Activated gamma-delta T cell treated with Interleukin-2 at 50 U/mL for 16 hours (primary cell): ENCODE measurements around the gene KCNIP4.

ENCODE experiments used
- DNase-seq: peaks from one replicate; pipeline ENCODE4 v3.0.0-alpha.2; 2020

Gene KCNIP4

DNA sequence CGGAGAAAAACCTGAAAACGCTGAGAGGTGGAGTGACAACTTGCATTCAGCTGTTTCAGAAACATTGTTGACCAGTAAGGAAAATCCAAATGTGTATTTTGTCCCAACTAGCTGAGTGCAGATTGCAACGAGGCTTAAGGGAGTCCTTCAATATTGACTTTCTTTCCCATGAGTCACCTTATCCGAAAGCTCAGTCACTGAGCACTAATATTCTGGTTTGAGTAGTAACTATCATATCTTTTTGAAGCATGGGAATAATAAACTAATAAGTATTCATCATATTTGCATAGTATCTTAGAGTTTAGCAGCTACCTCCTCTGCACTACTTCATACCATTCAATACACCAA, 644.1 kb downstream of the KCNIP4 start:
- DNase-seq: no peak

DNA sequence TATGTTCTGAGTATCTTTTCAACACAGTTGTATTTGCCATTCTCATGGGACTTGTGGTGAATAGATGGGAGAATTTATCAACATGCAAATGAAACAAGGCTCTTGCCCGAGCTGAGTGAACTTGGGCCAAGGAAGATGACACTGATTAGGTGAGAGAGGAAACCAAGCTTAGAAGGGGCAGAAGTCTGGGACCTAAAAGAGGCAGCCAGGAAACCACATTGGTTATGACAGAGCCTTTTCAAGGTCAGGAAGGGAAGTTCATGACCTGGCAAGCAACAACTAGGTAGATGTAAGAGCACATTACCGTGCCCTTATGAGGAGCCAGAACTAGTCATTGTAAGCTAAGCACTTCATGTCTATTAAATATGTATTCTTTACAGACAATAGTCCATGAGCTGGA, 658.0 kb downstream of the KCNIP4 start:
- no peak for DNase-seq

DNA sequence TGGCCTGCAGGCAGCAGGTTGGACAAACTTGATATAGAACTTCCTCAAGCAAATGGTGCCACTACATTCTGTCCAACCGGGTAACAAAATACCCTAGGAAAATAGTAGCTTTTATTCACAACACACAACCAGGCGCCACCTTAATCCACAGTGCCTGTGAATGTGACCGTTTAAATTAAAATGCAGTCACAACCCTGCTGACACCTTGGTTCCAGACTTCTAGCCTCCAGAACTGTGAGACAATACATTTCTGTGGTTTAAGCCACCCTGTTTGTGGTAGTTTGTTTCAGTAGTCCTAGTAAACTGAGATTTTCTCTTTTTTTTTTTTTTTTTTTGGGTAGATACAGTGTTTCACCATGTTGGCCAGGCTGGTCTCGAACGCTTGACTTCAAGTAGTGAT, 672.5 kb downstream of the KCNIP4 start:
- no peak for DNase-seq

DNA sequence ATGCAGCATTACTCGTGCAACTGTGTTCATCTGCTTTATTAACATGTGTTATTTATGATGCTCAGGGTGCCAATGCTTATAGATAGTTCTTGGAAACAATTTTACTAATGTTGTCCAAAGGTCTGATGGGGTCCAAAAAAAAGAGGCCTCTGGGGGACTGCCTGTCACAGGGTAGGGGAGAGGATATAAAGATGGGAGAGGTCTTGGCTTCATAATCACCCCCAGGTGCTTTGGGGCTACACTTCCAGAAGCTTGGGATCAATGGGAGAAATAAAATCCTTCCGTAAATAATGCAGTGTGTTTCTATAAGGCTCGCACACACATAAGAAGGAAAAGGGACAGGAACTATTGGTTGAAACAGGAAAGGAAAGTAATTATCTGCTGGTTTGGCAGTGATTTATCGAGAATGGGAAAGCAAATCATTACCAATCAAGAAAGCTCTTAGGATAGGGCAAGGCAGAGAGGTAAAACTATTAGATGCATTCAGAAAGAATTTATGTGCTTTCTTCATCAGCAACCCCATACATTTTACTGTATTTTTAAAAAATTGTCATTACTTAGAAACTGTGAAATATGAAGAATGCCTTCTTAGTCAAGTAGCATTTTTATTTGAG, 677.0 kb downstream of the KCNIP4 start:
- DNase-seq: no peak

DNA sequence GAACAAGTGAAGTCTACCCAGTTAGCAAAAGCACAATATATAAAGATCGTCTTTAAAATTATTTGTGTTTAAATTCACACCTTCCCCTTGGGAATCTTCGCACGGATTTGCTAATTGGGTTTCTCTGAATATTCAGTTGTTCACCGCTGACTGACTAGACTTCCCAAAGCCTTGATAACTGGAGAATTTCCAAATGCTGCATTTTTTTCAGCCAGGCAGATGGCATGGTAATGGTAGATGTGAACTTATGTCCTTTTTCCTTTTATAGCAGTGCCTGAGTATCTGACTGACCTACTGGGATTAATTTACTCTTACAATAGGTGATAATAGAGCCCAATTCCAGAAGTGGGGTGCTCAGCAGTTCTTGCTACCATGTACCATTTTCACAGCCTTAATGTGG, 700.2 kb downstream of the KCNIP4 start:
- DNase-seq: no peak

DNA sequence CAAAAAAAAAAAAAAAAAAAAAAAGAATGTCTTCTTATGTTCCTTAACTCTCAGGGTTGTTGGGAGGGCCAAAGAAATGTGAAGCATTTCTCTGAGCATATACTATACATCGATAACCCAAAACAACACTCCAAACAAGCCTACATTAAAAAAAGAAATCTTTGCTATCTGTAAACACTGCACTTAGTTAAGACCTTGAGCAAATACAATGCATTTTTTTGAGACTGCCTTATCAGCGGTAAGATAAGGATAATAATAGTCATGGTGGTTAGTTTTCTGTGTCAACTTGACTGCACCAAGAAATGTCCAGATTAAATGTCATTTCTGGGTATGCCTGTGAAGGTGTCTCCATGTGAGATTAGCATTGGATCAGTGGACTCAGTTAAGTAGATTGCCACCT, 706.4 kb downstream of the KCNIP4 start:
- DNase-seq: no peak

DNA sequence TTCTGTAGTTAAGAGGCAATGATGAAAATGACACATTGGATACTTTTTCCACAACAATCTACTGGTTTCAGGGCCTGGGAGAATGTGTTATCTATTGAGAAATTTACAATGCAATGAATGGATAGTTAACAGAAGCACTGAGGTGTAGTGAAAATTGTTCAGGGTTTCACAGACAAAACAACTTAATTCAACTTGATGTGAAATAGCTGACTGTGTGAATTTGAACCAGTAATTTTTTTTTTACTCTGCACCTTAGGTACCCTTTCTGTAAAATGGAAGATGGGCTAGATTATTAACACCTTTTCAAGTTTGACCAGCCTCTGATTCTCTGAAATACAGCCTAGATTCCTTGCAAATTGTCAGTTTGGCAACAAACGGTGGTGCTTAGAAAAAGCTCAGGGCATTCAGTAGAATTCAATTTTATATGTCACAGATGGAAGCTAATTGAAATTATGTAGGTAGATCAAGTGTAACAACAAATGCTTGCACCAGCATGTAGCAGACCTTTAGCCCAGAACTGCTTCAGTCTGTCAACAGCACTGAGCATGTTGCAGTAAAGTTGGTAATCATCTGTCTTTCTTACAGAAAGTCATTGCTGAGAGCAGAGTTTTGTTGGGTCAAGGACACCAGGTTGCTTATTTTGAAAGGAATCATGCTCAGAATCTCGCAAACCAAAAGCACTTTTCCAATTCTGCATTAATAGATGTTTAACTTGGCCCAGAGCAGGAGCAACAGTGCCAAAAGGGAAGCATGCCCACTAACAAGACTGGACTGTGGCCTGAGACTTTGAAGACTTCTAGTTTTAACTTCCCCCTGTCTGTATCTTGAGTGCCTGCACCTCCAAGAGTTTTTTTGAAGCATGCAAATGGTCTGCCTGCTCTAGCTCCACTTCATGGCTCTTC, 721.7 kb downstream of the KCNIP4 start:
- DNase-seq: no peak

DNA sequence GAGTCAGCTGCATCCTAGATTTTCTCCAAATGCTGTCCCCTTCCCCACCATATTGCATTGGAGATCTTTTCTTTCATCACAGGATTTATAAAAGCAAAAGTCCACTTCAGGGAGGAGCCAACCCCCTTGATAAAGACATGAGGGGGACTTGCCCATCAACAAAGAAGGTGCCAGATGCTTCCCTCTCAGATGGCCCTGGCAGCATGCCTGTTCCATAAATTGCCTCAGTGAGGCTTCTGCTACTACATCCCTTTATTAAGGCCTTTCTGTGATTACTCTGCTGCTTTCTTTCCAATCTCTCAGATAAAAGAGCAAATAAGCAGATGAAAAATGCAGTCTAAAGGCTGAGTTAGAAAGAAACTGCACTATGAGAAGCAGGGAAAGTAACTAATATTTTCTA, 736.7 kb downstream of the KCNIP4 start:
- no peak for DNase-seq

DNA sequence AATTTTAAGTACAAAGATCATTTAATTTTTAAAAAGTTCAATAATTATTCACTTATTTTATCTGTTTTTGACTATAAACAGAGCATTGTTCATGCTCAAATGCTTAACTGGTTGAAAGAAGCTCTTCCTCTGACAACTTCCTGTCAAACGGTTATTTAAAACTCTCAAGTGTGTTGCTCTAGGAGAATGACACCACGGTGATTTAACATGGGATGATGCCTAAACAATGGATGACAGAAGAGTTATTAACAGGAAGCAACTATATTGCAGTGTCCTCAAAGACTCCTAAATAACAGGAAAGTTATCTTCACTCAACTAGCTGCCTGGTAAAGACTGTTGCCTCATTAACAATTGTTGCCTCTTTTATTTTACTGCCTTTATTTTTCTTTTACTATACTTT, 738.7 kb downstream of the KCNIP4 start:
- no peak for DNase-seq

DNA sequence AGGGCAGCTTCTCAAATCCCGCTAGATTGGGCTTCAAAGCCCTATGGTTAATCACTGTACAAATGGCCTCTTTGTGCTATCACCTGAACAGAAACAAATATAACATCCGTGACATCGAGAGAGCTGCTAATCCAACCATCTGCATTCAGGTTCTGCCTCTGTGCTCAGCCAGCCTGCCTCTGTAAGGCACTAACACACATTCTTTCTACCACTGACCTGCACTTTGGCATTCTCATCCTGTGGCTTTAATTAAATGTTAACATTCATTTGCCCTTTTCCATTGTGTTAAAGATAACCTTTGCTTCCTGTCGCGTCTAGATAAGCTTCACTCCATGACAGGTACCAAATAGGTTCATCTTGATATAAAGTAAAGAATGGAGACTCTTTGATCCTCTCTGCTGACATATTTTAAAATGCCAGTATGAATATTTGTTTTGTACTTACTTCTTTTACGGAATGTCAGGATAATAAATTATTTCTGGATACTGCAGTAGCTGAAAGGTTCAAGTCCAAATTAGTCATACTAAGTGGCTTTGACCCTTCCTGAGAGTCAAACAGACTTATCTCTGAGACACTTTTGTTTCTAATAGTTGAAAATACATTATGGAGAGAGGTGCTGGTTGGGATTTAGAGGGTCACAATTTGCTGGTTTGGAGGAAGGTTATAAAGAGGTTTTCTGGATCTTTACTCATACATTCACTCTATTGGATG, 742.6 kb downstream of the KCNIP4 start:
- DNase-seq: no peak

DNA sequence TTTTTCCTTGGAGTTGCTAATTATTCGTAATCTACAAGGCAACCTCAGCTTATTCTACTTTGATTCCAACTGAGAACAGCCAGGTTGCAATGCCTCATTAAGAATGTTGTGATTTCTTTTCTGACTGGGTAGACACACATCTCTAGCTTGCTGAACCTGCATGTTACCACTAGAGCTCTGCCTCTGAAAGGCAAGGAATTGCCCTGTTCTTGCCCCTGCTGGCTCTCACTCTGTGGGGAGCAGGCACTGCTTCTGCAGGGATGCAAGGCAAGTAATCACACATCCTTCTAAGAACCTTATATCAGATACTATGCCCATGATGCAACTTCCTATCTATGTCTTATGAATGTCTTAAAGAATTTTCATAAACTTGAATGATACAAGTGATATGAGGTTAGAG, 745.2 kb downstream of the KCNIP4 start:
- no peak for DNase-seq

DNA sequence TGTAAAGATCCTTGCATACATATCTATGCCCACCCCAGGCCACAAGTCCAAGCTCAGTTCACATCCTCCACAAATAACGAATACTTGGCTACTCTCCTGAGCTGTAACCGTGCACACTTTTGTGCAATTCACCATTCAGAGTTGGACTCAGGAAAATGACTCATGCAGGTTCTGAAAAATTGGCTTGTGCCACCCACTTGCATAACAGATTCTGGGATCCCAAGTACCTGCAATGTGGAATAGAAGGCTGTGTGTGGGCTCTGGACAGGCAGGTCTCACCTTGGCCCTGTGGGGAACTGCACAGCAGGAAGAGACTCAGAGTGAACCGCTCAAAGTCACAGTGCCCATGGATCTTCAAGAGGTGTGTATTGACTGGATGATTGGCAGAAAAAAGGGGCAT, 745.6 kb downstream of the KCNIP4 start:
- DNase-seq: no peak

DNA sequence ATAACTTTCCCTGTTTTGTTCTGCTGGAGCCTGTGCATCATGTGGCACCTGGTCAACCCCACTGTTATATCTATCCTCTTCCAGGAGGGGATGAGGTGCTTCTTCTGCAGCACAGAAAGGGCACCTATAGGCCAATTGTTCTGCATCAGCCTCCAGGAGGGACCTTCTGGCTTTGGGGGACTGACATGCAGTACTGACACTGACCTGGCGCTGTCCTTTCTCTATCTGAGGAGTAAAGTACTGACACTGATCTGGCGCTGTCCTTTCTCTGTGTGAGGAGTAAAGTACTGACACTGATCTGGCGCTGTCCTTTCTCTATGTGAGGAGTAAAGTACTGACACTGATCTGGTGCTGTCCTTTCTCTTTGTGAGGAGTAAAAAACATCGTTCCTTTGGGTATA, 749.9 kb downstream of the KCNIP4 start:
- no peak for DNase-seq

DNA sequence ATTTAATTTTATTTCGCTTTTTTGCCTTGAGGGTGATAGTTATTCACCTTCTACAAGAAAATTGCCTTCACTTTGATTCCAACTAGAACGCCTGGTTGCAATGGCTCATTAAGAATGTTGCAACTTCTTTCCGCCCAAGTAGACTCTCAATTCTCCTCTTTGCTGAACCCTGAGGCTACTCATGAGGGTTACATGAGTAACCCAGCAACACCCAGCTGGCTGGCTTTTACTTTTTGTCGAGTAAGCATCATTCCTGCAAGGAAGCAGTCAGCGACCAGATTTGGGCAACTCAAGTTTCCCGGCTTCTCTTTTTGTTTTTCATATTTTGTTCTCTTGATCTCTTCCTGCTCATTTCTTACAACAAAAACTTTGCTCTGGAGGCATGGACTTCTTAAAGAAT, 752.9 kb downstream of the KCNIP4 start:
- DNase-seq: no peak

DNA sequence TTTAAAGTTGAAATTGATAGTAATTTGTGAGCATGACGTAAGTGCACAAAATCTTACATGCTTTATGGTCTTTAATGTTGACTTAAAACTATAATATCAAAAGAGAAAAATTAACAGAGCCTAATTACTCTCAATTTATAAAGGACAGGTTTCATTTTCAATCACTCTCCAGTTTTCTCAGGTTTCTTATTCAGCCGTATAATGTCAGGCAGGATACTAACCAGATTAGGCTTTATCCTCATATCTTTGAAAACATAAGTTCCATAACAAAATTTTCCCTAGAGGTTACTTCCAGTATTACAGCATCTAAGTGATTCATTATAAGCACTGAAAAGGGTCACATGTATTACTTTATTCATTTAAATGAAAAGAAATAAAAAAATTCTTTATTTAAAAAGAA, 756.2 kb downstream of the KCNIP4 start:
- DNase-seq: no peak

DNA sequence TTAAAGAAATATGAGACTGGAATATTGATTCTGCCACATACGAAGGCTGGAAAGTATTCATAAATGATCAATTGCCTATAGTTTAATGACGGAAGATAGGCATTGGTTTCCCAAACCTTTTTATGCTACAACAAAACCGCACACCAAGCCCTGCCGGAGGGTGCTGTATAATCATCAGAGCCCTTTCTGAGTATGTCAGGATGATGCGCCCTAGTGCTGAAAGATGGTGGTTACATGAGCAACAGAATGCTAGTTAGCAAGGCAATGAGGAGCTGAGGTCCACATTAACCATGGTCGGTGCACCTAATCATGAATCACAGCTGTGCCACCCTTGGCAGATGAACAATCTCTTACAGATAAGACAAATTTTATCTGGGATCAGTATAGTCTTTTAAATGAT, 757.3 kb downstream of the KCNIP4 start:
- DNase-seq: no peak

DNA sequence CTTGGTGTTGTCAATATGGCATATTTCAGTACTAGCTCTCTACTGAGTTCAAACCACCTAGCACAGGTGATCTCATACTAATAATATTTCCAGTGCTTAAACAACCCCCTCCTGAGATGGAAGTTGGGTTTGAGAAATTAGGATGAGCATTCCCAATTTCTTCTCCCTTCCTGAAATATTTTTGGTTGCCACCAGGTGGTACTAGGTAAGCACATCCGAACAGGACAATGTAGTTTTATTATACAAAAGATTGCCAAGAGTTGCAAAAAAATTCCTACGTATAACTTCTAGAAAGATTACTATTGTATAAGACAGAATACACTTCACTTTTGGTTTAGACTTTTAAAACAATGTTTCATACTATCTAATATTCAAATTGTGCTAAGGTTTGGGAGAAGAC, 763.8 kb downstream of the KCNIP4 start:
- DNase-seq: no peak

DNA sequence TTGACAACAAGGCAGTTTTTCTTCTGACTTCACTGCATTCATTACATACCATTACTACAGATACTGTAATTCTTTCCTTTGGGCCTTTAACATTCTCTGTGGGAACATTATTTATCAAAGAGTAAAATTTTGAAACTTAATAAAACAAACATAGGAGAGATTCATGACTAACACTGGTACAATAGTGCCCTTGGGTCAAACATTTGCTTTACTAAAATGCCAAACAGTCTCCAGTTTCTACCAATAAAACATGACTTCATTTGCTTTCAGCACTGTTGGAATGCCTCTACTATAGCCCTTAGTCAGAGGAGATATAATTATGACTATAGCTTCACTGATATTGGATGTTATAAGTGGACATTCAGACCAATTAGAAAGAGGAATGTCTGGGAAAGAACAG, 766.9 kb downstream of the KCNIP4 start:
- DNase-seq: no peak

DNA sequence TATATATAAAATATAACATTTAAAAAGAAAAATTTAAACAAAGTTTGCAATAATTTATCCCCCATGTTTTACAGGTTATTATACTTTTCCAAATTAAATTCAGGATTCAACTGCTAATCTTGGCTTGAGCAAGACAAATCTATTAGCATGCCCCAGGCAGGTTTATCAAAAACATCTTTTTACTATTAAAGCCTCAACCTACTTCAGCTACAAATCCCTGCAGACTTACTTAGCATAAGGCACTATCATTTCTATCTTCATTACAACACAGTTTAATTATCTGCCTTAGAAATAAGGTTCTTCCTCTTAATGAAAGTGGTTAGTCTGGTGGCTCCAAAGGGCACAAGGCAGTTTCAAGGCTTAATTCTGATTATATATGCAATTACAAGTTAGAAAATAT, 770.7 kb downstream of the KCNIP4 start:
- DNase-seq: no peak

DNA sequence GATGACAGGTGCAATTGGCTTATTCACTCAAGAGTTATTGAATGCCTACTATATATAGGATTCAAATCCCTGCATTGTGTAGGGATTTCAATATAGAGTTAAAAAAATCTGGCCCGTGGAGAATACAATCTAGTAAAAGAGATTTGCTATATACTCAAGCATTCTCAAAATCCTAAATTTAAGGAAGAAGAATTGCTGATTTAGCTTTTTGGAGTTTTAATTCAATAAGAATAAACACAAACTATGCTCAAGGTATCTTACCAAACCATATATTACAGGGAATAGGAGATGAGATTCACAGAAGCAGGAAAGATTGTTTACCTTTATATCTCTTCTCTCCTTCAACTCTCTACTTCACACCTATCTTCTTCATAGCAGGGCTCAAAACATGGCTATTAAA, 771.5 kb downstream of the KCNIP4 start:
- no peak for DNase-seq

DNA sequence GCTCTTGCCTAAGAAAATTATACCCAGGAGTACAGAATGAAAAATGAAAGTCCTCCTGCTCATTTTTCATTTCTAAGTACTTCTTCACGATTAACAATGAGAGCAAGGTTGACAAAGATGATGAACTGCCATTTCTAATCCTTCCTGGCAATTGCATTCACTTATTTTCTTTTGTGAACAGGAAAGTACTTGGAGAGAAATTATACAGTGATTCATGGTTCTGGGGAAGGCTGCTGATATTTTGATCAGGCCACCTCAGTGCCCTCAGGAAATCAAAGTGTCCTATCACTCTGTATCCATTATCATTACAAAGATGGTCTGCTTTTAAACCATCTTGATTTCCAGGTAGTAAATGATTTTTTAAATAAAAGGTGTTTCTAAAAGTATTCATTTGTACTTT, 780.9 kb downstream of the KCNIP4 start:
- DNase-seq: no peak

DNA sequence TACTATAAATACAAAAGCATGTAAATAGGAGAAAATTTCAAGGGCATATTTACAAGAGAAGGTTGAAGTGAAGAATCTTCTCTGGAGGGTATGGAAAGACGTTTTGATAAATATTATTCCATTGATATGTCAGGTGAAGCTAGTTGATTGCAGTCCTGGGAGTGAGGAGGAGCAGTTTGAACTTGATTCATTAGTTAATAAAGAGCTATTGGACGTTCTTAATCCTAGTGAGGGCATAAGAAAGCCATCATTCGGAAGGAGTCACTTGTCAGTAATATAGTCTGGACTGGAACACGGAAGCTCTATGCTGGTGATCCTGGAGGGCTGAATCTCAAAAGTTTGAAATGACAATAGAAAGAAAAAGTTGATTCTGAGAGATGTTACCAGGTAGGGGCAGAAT, 793.2 kb downstream of the KCNIP4 start:
- no peak for DNase-seq

DNA sequence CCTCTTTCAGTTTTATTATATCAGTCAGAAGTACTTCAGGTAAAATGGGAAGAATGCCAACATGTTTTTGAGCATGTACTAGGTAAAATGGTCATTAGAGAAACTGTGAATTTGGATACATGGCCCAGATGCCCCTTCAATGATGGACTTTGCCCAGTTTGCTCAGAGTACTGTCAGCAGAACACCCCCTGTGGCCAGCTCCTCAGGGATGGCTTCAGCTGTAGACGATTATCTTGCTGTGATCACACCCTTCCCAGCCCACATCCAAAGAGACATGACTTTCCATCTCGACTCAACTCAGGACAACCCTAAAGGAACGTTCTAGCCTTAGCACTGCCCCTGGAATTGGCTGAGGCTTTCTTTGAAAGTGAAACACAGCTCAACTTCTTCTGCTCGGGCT, 809.2 kb downstream of the KCNIP4 start:
- no peak for DNase-seq

DNA sequence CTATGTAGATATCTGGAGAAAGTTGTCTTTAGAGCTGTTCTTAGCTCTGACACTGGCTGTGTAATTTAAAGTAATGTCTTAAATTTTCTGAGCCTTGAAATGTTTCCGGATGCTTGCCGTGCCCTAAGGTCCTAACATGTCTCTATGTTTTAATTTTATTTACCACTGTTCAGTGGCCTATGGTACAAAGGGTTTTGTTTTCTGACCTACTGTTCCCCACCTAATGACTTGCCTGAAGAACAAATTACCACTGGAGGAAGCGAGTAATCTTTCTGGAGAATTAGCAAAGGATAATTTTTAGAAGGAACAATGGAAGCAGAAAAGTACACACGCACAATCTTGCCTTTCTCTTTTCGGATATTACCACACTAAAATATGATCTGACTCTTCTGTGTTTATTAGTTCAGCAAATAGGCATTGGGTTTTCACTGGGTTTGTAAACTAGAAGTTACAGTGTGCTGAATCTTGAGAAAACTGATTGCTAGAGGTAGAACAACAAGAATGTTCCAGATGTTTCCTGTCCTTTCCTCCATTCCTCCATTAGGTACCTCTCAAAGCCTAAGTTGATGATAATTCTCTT, 812.4 kb downstream of the KCNIP4 start:
- no peak for DNase-seq
